Measurements from ENCODE around the gene CMTR1.
A peak's percentile ranks its signal among the peaks of the same experiment; 100 is the strongest.

CMTR1 gene

DNA sequence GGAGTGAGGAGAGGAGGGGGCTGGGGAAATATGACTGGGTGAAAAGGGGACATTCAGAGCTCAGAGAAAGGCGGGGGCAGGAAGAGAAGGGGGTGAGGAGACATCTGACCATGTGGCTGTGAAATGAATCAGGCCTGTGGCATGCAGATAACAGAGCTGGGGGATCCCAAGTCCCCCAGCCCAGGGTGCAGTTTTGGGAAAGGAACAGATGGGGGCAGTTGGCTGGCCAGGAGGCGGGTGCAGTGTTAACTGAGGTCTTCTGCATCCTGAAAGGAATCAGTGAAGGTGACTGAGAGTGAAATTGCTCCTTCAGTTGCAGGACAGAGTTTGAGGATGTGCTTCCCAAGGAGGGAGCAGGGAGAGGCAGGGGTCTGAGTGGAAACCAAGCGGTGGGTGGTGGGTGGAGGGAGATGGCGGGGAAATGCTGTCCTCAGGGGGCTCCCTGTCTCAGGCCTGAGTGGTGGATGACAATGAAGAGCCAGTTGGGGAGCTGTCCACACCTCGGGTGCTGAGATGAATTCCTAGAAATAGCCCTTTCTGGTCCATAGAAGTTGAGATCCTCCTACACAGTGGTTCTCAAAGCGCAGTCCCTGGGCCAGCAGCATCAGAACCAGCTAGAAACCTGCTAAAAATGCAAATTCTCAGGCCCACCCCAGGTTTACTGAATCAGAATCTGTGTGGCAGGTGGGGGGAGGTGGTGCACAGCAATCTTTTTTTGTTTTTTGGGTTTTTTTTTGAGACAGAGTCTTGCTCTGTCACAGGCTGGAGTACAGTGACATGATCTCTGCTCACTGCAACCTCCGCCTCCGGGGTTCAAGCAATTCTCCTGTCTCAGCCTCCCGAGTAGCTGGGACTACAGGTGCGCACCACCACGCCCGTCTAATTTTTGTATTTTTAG lies 92.7 kb downstream of the CMTR1 start:
- Histone ChIP-seq H3K27ac (ENCODE audit: extremely low read depth, low read depth, low read length) (no peak overlapping the region), H3K36me3 (ENCODE audit: control insufficient read depth in 2 of 2, insufficient read depth in 1 of 2, low read length in 2 of 2) (no peaks in the 10 kb centered on the region), H3K9me3 (ENCODE audit: control insufficient read depth, insufficient read depth, low read depth, low read length) (no peaks in the 10 kb centered on the region), H3K4me1 (ENCODE audit: control insufficient read depth, insufficient read depth, low read length) (no peaks in the 10 kb centered on the region), H3K4me3 (ENCODE audit: low read depth, low read length) (no peak overlapping the region)
- TF ChIP-seq ZNF785 (tag by site-specific recombination; IDR thresholded peaks at IDR 0.05) = no peak
- TF ChIP-seq, protein P1, sequence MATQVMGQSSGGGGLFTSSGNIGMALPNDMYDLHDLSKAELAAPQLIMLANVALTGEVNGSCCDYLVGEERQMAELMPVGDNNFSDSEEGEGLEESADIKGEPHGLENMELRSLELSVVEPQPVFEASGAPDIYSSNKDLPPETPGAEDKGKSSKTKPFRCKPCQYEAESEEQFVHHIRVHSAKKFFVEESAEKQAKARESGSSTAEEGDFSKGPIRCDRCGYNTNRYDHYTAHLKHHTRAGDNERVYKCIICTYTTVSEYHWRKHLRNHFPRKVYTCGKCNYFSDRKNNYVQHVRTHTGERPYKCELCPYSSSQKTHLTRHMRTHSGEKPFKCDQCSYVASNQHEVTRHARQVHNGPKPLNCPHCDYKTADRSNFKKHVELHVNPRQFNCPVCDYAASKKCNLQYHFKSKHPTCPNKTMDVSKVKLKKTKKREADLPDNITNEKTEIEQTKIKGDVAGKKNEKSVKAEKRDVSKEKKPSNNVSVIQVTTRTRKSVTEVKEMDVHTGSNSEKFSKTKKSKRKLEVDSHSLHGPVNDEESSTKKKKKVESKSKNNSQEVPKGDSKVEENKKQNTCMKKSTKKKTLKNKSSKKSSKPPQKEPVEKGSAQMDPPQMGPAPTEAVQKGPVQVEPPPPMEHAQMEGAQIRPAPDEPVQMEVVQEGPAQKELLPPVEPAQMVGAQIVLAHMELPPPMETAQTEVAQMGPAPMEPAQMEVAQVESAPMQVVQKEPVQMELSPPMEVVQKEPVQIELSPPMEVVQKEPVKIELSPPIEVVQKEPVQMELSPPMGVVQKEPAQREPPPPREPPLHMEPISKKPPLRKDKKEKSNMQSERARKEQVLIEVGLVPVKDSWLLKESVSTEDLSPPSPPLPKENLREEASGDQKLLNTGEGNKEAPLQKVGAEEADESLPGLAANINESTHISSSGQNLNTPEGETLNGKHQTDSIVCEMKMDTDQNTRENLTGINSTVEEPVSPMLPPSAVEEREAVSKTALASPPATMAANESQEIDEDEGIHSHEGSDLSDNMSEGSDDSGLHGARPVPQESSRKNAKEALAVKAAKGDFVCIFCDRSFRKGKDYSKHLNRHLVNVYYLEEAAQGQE (tag by site-specific recombination; IDR thresholded peaks at IDR 0.05) = peak; percentile 95
- TF ChIP-seq ZNF76 (tag by site-specific recombination; IDR thresholded peaks at IDR 0.05; ENCODE audit: borderline replicate concordance, low read depth) = no peak
- CTCF ChIA-PET = interaction anchor here (1.0 kb wide), 1 partner anchor 162 kb away, joined by 3 read pairs; no protein-coding TSS in a partner anchor
- POLR2A ChIA-PET = no interaction called here

DNA sequence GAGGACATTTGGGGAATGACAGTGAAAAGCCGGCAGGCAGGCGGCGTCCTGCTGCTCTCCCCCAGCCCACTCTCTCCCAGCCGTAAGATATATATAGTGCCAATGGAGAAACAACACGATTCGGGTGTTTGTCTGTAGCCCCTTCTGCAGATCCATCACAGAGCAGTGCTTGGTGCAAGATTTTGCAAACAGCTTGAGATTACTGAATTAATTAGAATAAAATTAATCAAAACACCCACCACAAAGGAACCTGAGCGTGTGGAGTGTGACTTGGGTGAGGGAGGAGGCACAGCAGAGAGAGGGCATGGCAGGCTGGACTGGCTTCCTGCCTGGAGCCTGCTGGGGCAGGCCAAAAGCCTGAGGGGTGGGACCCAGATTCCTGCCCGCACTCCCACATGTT lies 95.5 kb downstream of the CMTR1 start:
- CTCF ChIA-PET = interaction anchor here (0.6 to 2.0 kb wide), 5 partner anchors 9 to 177 kb away, joined by 3 to 10 read pairs (median 3); no protein-coding TSS in a partner anchor
- TF ChIP-seq ZNF274 (IDR thresholded peaks at IDR 0.05; ENCODE audit: low read length) = no peak
- no peak for TF ChIP-seq ZNF274 (tag by site-specific recombination; IDR thresholded peaks at IDR 0.05; ENCODE audit: borderline replicate concordance)
- TF ChIP-seq, protein P2, sequence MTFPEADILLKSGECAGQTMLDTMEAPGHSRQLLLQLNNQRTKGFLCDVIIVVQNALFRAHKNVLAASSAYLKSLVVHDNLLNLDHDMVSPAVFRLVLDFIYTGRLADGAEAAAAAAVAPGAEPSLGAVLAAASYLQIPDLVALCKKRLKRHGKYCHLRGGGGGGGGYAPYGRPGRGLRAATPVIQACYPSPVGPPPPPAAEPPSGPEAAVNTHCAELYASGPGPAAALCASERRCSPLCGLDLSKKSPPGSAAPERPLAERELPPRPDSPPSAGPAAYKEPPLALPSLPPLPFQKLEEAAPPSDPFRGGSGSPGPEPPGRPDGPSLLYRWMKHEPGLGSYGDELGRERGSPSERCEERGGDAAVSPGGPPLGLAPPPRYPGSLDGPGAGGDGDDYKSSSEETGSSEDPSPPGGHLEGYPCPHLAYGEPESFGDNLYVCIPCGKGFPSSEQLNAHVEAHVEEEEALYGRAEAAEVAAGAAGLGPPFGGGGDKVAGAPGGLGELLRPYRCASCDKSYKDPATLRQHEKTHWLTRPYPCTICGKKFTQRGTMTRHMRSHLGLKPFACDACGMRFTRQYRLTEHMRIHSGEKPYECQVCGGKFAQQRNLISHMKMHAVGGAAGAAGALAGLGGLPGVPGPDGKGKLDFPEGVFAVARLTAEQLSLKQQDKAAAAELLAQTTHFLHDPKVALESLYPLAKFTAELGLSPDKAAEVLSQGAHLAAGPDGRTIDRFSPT (tag by site-specific recombination; IDR thresholded peaks at IDR 0.05) = no peak
- TF ChIP-seq, protein P3, sequence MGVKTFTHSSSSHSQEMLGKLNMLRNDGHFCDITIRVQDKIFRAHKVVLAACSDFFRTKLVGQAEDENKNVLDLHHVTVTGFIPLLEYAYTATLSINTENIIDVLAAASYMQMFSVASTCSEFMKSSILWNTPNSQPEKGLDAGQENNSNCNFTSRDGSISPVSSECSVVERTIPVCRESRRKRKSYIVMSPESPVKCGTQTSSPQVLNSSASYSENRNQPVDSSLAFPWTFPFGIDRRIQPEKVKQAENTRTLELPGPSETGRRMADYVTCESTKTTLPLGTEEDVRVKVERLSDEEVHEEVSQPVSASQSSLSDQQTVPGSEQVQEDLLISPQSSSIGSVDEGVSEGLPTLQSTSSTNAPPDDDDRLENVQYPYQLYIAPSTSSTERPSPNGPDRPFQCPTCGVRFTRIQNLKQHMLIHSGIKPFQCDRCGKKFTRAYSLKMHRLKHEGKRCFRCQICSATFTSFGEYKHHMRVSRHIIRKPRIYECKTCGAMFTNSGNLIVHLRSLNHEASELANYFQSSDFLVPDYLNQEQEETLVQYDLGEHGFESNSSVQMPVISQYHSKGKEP (tag by site-specific recombination; IDR thresholded peaks at IDR 0.05) = no peak
- TF ChIP-seq, protein P4, sequence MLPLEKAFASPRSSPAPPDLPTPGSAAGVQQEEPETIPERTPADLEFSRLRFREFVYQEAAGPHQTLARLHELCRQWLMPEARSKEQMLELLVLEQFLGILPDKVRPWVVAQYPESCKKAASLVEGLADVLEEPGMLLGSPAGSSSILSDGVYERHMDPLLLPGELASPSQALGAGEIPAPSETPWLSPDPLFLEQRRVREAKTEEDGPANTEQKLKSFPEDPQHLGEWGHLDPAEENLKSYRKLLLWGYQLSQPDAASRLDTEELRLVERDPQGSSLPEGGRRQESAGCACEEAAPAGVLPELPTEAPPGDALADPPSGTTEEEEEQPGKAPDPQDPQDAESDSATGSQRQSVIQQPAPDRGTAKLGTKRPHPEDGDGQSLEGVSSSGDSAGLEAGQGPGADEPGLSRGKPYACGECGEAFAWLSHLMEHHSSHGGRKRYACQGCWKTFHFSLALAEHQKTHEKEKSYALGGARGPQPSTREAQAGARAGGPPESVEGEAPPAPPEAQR (tag by site-specific recombination; IDR thresholded peaks at IDR 0.05) = no peak
- no peak for TF ChIP-seq ZNF521 (tag by site-specific recombination; IDR thresholded peaks at IDR 0.05)
- TF ChIP-seq ZNF792 (tag by site-specific recombination; IDR thresholded peaks at IDR 0.05) = no peak
- no peak for TF ChIP-seq ZNF146 (tag by site-specific recombination; IDR thresholded peaks at IDR 0.05)
- no peak for TF ChIP-seq ZSCAN30 (tag by site-specific recombination; IDR thresholded peaks at IDR 0.05)
- no peak for TF ChIP-seq HOXC10 (CRISPR knock-in tag; IDR thresholded peaks at IDR 0.05)
- TF ChIP-seq ZNF366 (tag by site-specific recombination; conservative IDR thresholded peaks at IDR 0.05) = no peak
- no peak for TF ChIP-seq KLF10 (tag by site-specific recombination; IDR thresholded peaks at IDR 0.05)
- TF ChIP-seq ZNF473 (tag by site-specific recombination; IDR thresholded peaks at IDR 0.05) = no peak
- Histone ChIP-seq H3K4me1 (ENCODE audit: control insufficient read depth, insufficient read depth, low read length) (no peaks in the 10 kb centered on the region), H3K4me3 (ENCODE audit: low read depth, low read length) (no peak overlapping the region), H3K9me3 (ENCODE audit: control insufficient read depth, insufficient read depth, low read depth, low read length) (no peaks in the 10 kb centered on the region), H3K36me3 (ENCODE audit: control insufficient read depth in 2 of 2, insufficient read depth in 1 of 2, low read length in 2 of 2) (no peaks in the 10 kb centered on the region), H3K27ac (ENCODE audit: extremely low read depth, low read depth, low read length) (no peak overlapping the region)
- POLR2A ChIA-PET = no interaction called here
